ENCODE measurements around the gene MLX. TPM values are rescaled to one million over a fixed set of nuclear protein-coding genes. Genes with fewer than 3 reads are reported as not detected.
"Not testable (repeated sequence)": the region's sequence is repeated elsewhere in the genome, so short reads cannot be mapped to it uniquely, and the experiment has no call there.

MLX gene
- total RNA-seq, 4 donors from 2014 or later, result 81.3 to 191 (median 143) TPM

- no peaks in the 10 kb centered on the region for H3K9me3 ChIP-seq
- DNase-seq, result no peak
- H3K4me3 ChIP-seq, result no peak overlapping the region
- intact Hi-C loops (cut with DNase I; ENCODE audit: low total_unique reads), result no loop called here
- H3K4me1 ChIP-seq, result peaks cover 12 to 25% (median 19%) of the 10 kb centered on the region in 4 donors
- no peaks in the 10 kb centered on the region for H3K27me3 ChIP-seq
- TF ChIP-seq POLR2A (IDR thresholded peaks at IDR 0.05), result no peak
- TF ChIP-seq, protein P1, sequence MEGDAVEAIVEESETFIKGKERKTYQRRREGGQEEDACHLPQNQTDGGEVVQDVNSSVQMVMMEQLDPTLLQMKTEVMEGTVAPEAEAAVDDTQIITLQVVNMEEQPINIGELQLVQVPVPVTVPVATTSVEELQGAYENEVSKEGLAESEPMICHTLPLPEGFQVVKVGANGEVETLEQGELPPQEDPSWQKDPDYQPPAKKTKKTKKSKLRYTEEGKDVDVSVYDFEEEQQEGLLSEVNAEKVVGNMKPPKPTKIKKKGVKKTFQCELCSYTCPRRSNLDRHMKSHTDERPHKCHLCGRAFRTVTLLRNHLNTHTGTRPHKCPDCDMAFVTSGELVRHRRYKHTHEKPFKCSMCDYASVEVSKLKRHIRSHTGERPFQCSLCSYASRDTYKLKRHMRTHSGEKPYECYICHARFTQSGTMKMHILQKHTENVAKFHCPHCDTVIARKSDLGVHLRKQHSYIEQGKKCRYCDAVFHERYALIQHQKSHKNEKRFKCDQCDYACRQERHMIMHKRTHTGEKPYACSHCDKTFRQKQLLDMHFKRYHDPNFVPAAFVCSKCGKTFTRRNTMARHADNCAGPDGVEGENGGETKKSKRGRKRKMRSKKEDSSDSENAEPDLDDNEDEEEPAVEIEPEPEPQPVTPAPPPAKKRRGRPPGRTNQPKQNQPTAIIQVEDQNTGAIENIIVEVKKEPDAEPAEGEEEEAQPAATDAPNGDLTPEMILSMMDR (IDR thresholded peaks at IDR 0.05), result no peak
- in situ Hi-C loops (cut with MboI; ENCODE audit: low pct_ligation_motif_present in 1 of 4, low pct_unique_long_range_greater_than_20kb in 1 of 4, low sequenced_read_pairs in 3 of 4), result no loop called here
- peaks cover 0 to 20% (median 5%) of the 10 kb centered on the region in 4 donors for H3K36me3 ChIP-seq
- 100% methylated on average over 2 to 4 of the region's 4 CpGs for WGBS, 2 donors (ENCODE audit: low coverage in 1 of 2)
- no peak overlapping the region for H3K27ac ChIP-seq
Measured at GRCh38 chr17:42612013-42612412, 45.1 kb downstream of the MLX start.

GRCh38 chr17:42613699-42614295 lies 46.9 kb downstream of the MLX start:
- WGBS, 2 donors (ENCODE audit: low coverage in 1 of 2), result 84 to 96% methylated on average over 5 to 16 of the region's 17 CpGs
- no peak for DNase-seq
- Histone ChIP-seq H3K36me3 (peaks cover 0 to 20% (median 5%) of the 10 kb centered on the region in 4 donors), H3K27me3 (no peaks in the 10 kb centered on the region), H3K4me3 (no peak overlapping the region), H3K9me3 (no peaks in the 10 kb centered on the region), H3K4me1 (peaks cover 4 to 18% (median 6%) of the 10 kb centered on the region in 4 donors), H3K27ac (no peak overlapping the region)
- TF ChIP-seq POLR2AphosphoS5 (IDR thresholded peaks at IDR 0.05) (no peak), POLR2A (IDR thresholded peaks at IDR 0.05) (no peak), EP300 (IDR thresholded peaks at IDR 0.05; ENCODE audit: low read depth) (no peak)
- TF ChIP-seq, protein P1 (IDR thresholded peaks at IDR 0.05), result no peak
- in situ Hi-C loops (cut with MboI; ENCODE audit: low pct_ligation_motif_present in 1 of 4, low pct_unique_long_range_greater_than_20kb in 1 of 4, low sequenced_read_pairs in 3 of 4) (no loop called here), intact Hi-C loops (cut with DNase I; ENCODE audit: low total_unique reads) (no loop called here)

- TF ChIP-seq EP300 (IDR thresholded peaks at IDR 0.05; ENCODE audit: low read depth) (no peak), POLR2AphosphoS5 (IDR thresholded peaks at IDR 0.05) (peak in 1 of 3 donors; percentile 25)
- Histone ChIP-seq H3K9me3 (no peaks in the 10 kb centered on the region), H3K4me1 (peaks cover 0 to 12% (median 2%) of the 10 kb centered on the region in 4 donors), H3K36me3 (peaks cover 0 to 20% (median 4%) of the 10 kb centered on the region in 4 donors), H3K27ac (peak overlapping the region in 2 of 4 donors; percentile 42 to 59), H3K4me3 (no peak overlapping the region), H3K27me3 (no peaks in the 10 kb centered on the region)
- intact Hi-C loops (cut with DNase I; ENCODE audit: low total_unique reads), result loop anchor here (5.0 kb wide), 1 partner anchor 1689 kb away; the partner anchor contains the start of gene RUNDC3A
- in situ Hi-C loops (cut with MboI; ENCODE audit: low pct_ligation_motif_present in 1 of 4, low pct_unique_long_range_greater_than_20kb in 1 of 4, low sequenced_read_pairs in 3 of 4), result no loop called here
- peak; percentile 20 for DNase-seq
- 66 to 100% methylated on average over 1 to 4 of the region's 4 CpGs for WGBS, 2 donors (ENCODE audit: low coverage in 1 of 2)
Measured at GRCh38 chr17:42617956-42618431, 51.1 kb downstream of the MLX start.

- Histone ChIP-seq H3K4me1 (peaks cover 0 to 12% (median 2%) of the 10 kb centered on the region in 4 donors), H3K9me3 (no peaks in the 10 kb centered on the region), H3K27me3 (no peaks in the 10 kb centered on the region), H3K27ac (peak overlapping the region in 2 of 4 donors; percentile 42 to 59), H3K36me3 (peaks cover 0 to 18% (median 1%) of the 10 kb centered on the region in 4 donors), H3K4me3 (no peak overlapping the region)
- intact Hi-C loops (cut with DNase I; ENCODE audit: low total_unique reads) (loop anchor here (5.0 kb wide), 1 partner anchor 1689 kb away; the partner anchor contains the start of gene RUNDC3A), in situ Hi-C loops (cut with MboI; ENCODE audit: low pct_ligation_motif_present in 1 of 4, low pct_unique_long_range_greater_than_20kb in 1 of 4, low sequenced_read_pairs in 3 of 4) (no loop called here)
- TF ChIP-seq, protein P1 (IDR thresholded peaks at IDR 0.05), result peak in 3 of 5 experiments; percentile 12 to 35 (median 25)
- peak in 1 of 3 donors; percentile 65 for TF ChIP-seq POLR2AphosphoS5 (IDR thresholded peaks at IDR 0.05)
- TF ChIP-seq EP300 (IDR thresholded peaks at IDR 0.05; ENCODE audit: low read depth), result no peak
- no peak for TF ChIP-seq POLR2A (IDR thresholded peaks at IDR 0.05)
- DNase-seq, result peak; percentile 73
- WGBS, 2 donors (ENCODE audit: low coverage in 1 of 2), result 28 to 33% methylated on average over 5 to 9 of the region's 9 CpGs
Measured at GRCh38 chr17:42618442-42619150, 51.7 kb downstream of the MLX start.

DNA sequence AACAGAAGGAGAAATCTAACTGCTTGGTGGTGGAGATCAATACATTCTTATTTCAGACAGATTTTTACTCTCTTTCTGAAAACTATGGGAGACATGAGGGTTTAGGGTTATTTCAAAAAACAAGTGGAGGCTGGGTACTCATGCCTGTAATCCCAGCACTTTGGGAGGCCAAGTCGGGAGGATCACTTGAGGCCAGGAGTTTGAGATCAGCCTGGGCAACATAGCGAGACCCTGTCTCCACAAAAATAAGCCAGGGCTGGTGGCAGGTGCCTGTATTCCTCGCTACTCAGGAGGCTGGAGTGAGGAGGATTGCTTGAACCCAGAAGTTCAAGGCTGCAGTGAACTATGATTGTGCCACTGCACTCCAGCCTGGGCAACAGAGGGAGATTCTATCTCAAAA lies 55.1 kb downstream of the MLX start:
- H3K4me3 ChIP-seq; H3K9me3 ChIP-seq; intact Hi-C loops (cut with DNase I; ENCODE audit: low total_unique reads); DNase-seq; H3K27me3 ChIP-seq; H3K27ac ChIP-seq; H3K36me3 ChIP-seq; in situ Hi-C loops (cut with MboI; ENCODE audit: low pct_ligation_motif_present in 1 of 4, low pct_unique_long_range_greater_than_20kb in 1 of 4, low sequenced_read_pairs in 3 of 4): not testable (repeated sequence)
- H3K4me1 ChIP-seq, result peaks cover 0 to 12% (median 2%) of the 10 kb centered on the region in 4 donors
- WGBS, 2 donors (ENCODE audit: low coverage in 1 of 2), result 88 to 100% methylated on average over 1 to 3 of the region's 3 CpGs

All from transverse colon (tissue), 4 donors.